ENCODE results near the gene FXR2.

GRCh38 chr17:7650509-7651096, 35.9 kb upstream of the FXR2 start, which contains the start of gene ATP1B2:
- TF ChIP-seq, protein P1, sequence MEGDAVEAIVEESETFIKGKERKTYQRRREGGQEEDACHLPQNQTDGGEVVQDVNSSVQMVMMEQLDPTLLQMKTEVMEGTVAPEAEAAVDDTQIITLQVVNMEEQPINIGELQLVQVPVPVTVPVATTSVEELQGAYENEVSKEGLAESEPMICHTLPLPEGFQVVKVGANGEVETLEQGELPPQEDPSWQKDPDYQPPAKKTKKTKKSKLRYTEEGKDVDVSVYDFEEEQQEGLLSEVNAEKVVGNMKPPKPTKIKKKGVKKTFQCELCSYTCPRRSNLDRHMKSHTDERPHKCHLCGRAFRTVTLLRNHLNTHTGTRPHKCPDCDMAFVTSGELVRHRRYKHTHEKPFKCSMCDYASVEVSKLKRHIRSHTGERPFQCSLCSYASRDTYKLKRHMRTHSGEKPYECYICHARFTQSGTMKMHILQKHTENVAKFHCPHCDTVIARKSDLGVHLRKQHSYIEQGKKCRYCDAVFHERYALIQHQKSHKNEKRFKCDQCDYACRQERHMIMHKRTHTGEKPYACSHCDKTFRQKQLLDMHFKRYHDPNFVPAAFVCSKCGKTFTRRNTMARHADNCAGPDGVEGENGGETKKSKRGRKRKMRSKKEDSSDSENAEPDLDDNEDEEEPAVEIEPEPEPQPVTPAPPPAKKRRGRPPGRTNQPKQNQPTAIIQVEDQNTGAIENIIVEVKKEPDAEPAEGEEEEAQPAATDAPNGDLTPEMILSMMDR (IDR thresholded peaks at IDR 0.05), result no peak
- TF ChIP-seq POLR2A (IDR thresholded peaks at IDR 0.05), result no peak

Measured in testis (tissue), 2 donors.